HG02798 (cell line): ENCODE measurements around the gene ERCC4.

ENCODE experiments used
- ATAC-seq: cut with Tn5 transposase; IDR thresholded peaks from one replicate; pipeline ENCODE4 v1.9.1; 2021; ENCODE audit warnings: mild to moderate bottlenecking; ENCODE audit not compliant: unreplicated experiment, poor library complexity

ERCC4 gene

GRCh38 chr16:13945744-13946485, 26.0 kb downstream of the ERCC4 start:
- ATAC-seq = no peak

- no peak for ATAC-seq
Measured at GRCh38 chr16:13948086-13948485, 28.1 kb downstream of the ERCC4 start.

- no peak for ATAC-seq
Measured at GRCh38 chr16:13950821-13951547, 31.0 kb downstream of the ERCC4 start.

- no peak for ATAC-seq
Measured at GRCh38 chr16:13951611-13952010, 31.7 kb downstream of the ERCC4 start.

- no peak for ATAC-seq
Measured at GRCh38 chr16:13953501-13953900, 33.5 kb downstream of the ERCC4 start.

GRCh38 chr16:13956635-13957196, 36.8 kb downstream of the ERCC4 start:
- peak; percentile 12 for ATAC-seq

GRCh38 chr16:13957197-13958078, 37.5 kb downstream of the ERCC4 start:
- peak; percentile 55 for ATAC-seq

GRCh38 chr16:13958474-13958873, 38.5 kb downstream of the ERCC4 start:
- no peak for ATAC-seq

- no peak for ATAC-seq
Measured at GRCh38 chr16:13959626-13960025, 39.7 kb downstream of the ERCC4 start.

- ATAC-seq = no peak
Measured at GRCh38 chr16:13961099-13961811, 41.3 kb downstream of the ERCC4 start.

- ATAC-seq = no peak
Measured at GRCh38 chr16:13962232-13962631, 42.3 kb downstream of the ERCC4 start.

GRCh38 chr16:13968835-13969234, 48.9 kb downstream of the ERCC4 start:
- ATAC-seq = no peak

- ATAC-seq = no peak
Measured at GRCh38 chr16:13969711-13970110, 49.8 kb downstream of the ERCC4 start.

- ATAC-seq = no peak
Measured at GRCh38 chr16:13970708-13971422, 50.9 kb downstream of the ERCC4 start.

- ATAC-seq = no peak
Measured at GRCh38 chr16:13973321-13974023, 53.5 kb downstream of the ERCC4 start.

- no peak for ATAC-seq
Measured at GRCh38 chr16:13977177-13977576, 57.2 kb downstream of the ERCC4 start.

- no peak for ATAC-seq
Measured at GRCh38 chr16:13982451-13982850, 62.5 kb downstream of the ERCC4 start.

GRCh38 chr16:13983625-13984024, 63.7 kb downstream of the ERCC4 start:
- ATAC-seq = no peak

GRCh38 chr16:13984794-13985193, 64.8 kb downstream of the ERCC4 start:
- no peak for ATAC-seq
